NCI-H748 treated with DMSO at 0.1 percent for 48 hours (cell line): ENCODE results near the gene SGCE.

Experiments used
- DNase-seq: peaks from one replicate; lab custom pipeline; 2025; lab: John Stamatoyannopoulos, UW

SGCE gene

GRCh38 chr7:94658826-94659225 is 2.9 kb upstream of the SGCE start:
- DNase-seq, result peak; percentile 56

- DNase-seq, result peak; percentile 73
Measured at GRCh38 chr7:94657771-94658693, 2.1 kb upstream of the SGCE start.

- peak; percentile 44 for DNase-seq
Measured at GRCh38 chr7:94656925-94657731, 1.2 kb upstream of the SGCE start.

GRCh38 chr7:94656658-94656924 is 658 bp upstream of the SGCE start:
- DNase-seq, result peak; percentile 19

- DNase-seq, result peak; percentile 64
Measured at GRCh38 chr7:94655126-94655847, 646 bp downstream of the SGCE start.

GRCh38 chr7:94654783-94655125 is 1.2 kb downstream of the SGCE start:
- DNase-seq, result peak; percentile 70

GRCh38 chr7:94650147-94651051 is 5.5 kb downstream of the SGCE start:
- peak; percentile 37 for DNase-seq

- no peak for DNase-seq
Measured at GRCh38 chr7:94649450-94649849, 6.5 kb downstream of the SGCE start.

GRCh38 chr7:94648731-94649130 is 7.2 kb downstream of the SGCE start:
- no peak for DNase-seq

GRCh38 chr7:94647295-94647694 is 8.6 kb downstream of the SGCE start:
- DNase-seq, result no peak

- no peak for DNase-seq
Measured at GRCh38 chr7:94643771-94644545, 12.0 kb downstream of the SGCE start.

- DNase-seq, result no peak
Measured at GRCh38 chr7:94642838-94643653, 12.9 kb downstream of the SGCE start.

- no peak for DNase-seq
Measured at GRCh38 chr7:94639384-94639783, 16.5 kb downstream of the SGCE start.

- no peak for DNase-seq
Measured at GRCh38 chr7:94635687-94636086, 20.2 kb downstream of the SGCE start.

- DNase-seq, result no peak
Measured at GRCh38 chr7:94634502-94634901, 21.4 kb downstream of the SGCE start.

GRCh38 chr7:94633687-94634086 is 22.2 kb downstream of the SGCE start:
- peak; percentile 54 for DNase-seq

GRCh38 chr7:94633014-94633341 is 23.0 kb downstream of the SGCE start:
- peak; percentile 88 for DNase-seq

GRCh38 chr7:94632338-94633013 is 23.5 kb downstream of the SGCE start:
- peak; percentile 87 for DNase-seq

- peak; percentile 32 for DNase-seq
Measured at GRCh38 chr7:94630855-94631254, 25.1 kb downstream of the SGCE start.

- DNase-seq, result peak; percentile 13
Measured at GRCh38 chr7:94623820-94624219, 32.1 kb downstream of the SGCE start.
